Endothelial cell of umbilical vein (primary cell): ENCODE results near the gene NIPSNAP2. TPM values are rescaled to one million over a fixed set of nuclear protein-coding genes. Genes with fewer than 3 reads are reported as not detected.

Source experiments
- BruUV-seq: library from RNA; stranded (reverse); fragments of 400-500 nt; replicated peaks from 2 replicates; lab custom pipeline; 2021; lab: Mats Ljungman, UMichigan
- CTCF ChIA-PET: fragments of 300-600, 350-600 bp; sonication (Branson Sonifier 250); formaldehyde crosslinking; loops from one replicate; lab custom pipeline; 2021; ENCODE audit warnings: antibody characterized with exemption, inconsistent platforms; lab: Charles Lee
- POLR2A ChIA-PET: fragments of 300-600, 350-600 bp; sonication (Branson Sonifier 250); formaldehyde crosslinking; loops from one replicate; lab custom pipeline; 2021; ENCODE audit warnings: antibody characterized with exemption, inconsistent platforms; lab: Charles Lee
- DNase-seq: peaks from one replicate; pipeline ENCODE4 v3.0.0-alpha.2; 2011; ENCODE audit warnings: low read depth, low spot score
- FAIRE-seq: peaks from 2 replicates; lab custom pipeline; 2011; peaks lifted over from hg19 to GRCh38; lab: Jason Lieb, UNC
- H2AFZ ChIP-seq: 2 replicates; pipeline ENCODE4 v1.6.0; 2012; ENCODE audit warnings: low read depth, low read length, control low read depth, inconsistent platforms
- H3K27ac ChIP-seq: 2 replicates; pipeline ENCODE4 v1.5.1; 2011; ENCODE audit warnings: low read depth, mild to moderate bottlenecking, control low read depth, low read length, moderate library complexity; ENCODE audit not compliant: insufficient read depth
- H3K27me3 ChIP-seq, 2 experiments: 2 replicates each; pipeline versions ENCODE4 v1.6.0 to v1.6.1; 2011; ENCODE audit warnings: low read length in 2 of 2, mixed read lengths in 1 of 2; ENCODE audit not compliant: control insufficient read depth in 2 of 2, insufficient read depth in 2 of 2
- H3K36me3 ChIP-seq, 2 experiments: 2 replicates in 1 of 2; 3 replicates in 1 of 2; pipeline ENCODE4 v1.5.1; 2011; ENCODE audit warnings: low read length in 2 of 2, mild to moderate bottlenecking in 1 of 2, moderate library complexity in 1 of 2; ENCODE audit not compliant: control insufficient read depth in 2 of 2, insufficient read depth in 2 of 2; ENCODE audit errors: extremely low read depth in 1 of 2
- H3K4me1 ChIP-seq: 3 replicates; pipeline ENCODE4 v1.5.1; 2011; ENCODE audit warnings: mild to moderate bottlenecking, low read length; ENCODE audit not compliant: control insufficient read depth, insufficient read depth; ENCODE audit errors: extremely low read depth
- H3K4me2 ChIP-seq: 2 replicates; pipeline ENCODE4 v1.6.1; 2011; ENCODE audit warnings: low read length, control low read depth, mixed read lengths; ENCODE audit not compliant: insufficient read depth
- H3K4me3 ChIP-seq, 3 experiments: fragments of 200-600 bp in 1 of 3; sonication (generic), shearing (Covaris generic) in 1 of 3; replicated peaks in 1 of 3; 2 replicates each; pipeline ENCODE4 v1.5.1; 2011 to 2016; ENCODE audit warnings: control low read depth in 3 of 3, low read length in 3 of 3, mild to moderate bottlenecking in 2 of 3, inconsistent platforms in 1 of 3, low read depth in 1 of 3, moderate library complexity in 1 of 3; ENCODE audit not compliant: insufficient read depth in 1 of 3
- H3K79me2 ChIP-seq: 2 replicates; pipeline ENCODE4 v1.6.0; 2012; ENCODE audit warnings: low read length, inconsistent platforms; ENCODE audit not compliant: control insufficient read depth, insufficient read depth
- H3K9ac ChIP-seq: replicated peaks from 2 replicates; pipeline ENCODE3; 2011; ENCODE audit warnings: low read length, control low read depth; ENCODE audit not compliant: insufficient read depth; ENCODE audit errors: extremely low read depth
- H3K9me1 ChIP-seq: replicated peaks from 3 replicates; pipeline ENCODE4 v1.6.0; 2011; ENCODE audit warnings: mild to moderate bottlenecking, low read length; ENCODE audit not compliant: control insufficient read depth, insufficient read depth; ENCODE audit errors: extremely low read depth
- H3K9me3 ChIP-seq: replicated peaks from 2 replicates; pipeline ENCODE4 v1.5.1; 2012; ENCODE audit warnings: low read length, inconsistent platforms; ENCODE audit not compliant: control insufficient read depth, insufficient read depth
- H4K20me1 ChIP-seq: replicated peaks from 2 replicates; pipeline ENCODE3; 2011; ENCODE audit warnings: mild to moderate bottlenecking, low read length; ENCODE audit not compliant: control insufficient read depth, insufficient read depth; ENCODE audit errors: extremely low read depth
- EZH2 ChIP-seq: IDR thresholded peaks from 2 replicates; pipeline ENCODE4 v1.6.1; 2012; ENCODE audit warnings: borderline replicate concordance, low read depth, mild to moderate bottlenecking, moderate library complexity, low read length, inconsistent platforms; ENCODE audit not compliant: severe bottlenecking
- FOS ChIP-seq: IDR thresholded peaks from 2 replicates; pipeline ENCODE4 v1.6.1; 2011; ENCODE audit warnings: mild to moderate bottlenecking, low read length, moderate library complexity, borderline replicate concordance; ENCODE audit not compliant: insufficient read depth
- GATA2 ChIP-seq: IDR thresholded peaks from 2 replicates; pipeline ENCODE4 v1.7.0; 2011; ENCODE audit warnings: low read depth, mild to moderate bottlenecking, moderate library complexity, mixed read lengths, low read length; ENCODE audit not compliant: insufficient read length, insufficient read depth
- JUN ChIP-seq: IDR thresholded peaks from 2 replicates; pipeline ENCODE4 v1.6.1; 2011; ENCODE audit warnings: borderline replicate concordance, low read depth; ENCODE audit not compliant: insufficient read length, insufficient read depth
- POLR2AphosphoS5 ChIP-seq: IDR thresholded peaks from 2 replicates; pipeline ENCODE4 v1.6.1; 2012; ENCODE audit warnings: low read depth, mild to moderate bottlenecking, control low read depth, low read length, moderate library complexity; ENCODE audit not compliant: insufficient read depth
- dilution Hi-C: fragments of 300-500 bp; cut with MboI; formaldehyde crosslinking; loops from one replicate; pipeline ENCODE4 v1.15.0; 2019; ENCODE audit warnings: low sequenced_read_pairs; ENCODE audit not compliant: extremely low pct_ligation_motif_present
- intact Hi-C: fragments of 100-400 bp; cut with micrococcal nuclease; formaldehyde crosslinking; loops from one replicate; pipeline ENCODE4 v1.10.0; 2022
- polyA plus RNA-seq, 4 experiments: library from polyadenylated mRNA; depleted of rRNA in 3 of 4; stranded (reverse) in 3 of 4; unstranded in 1 of 4; fragments of >200 nt; gene quantifications; 2 replicates each; pipeline versions ENCODE4 v1.2.1 to v1.2.3, GENCODE V29; 2011 to 2012; ENCODE audit warnings: missing spikeins in 1 of 4
- total RNA-seq: library from RNA; stranded (reverse); gene quantifications from 2 replicates; pipeline ENCODE4 v1.2.3, GENCODE V29; 2021
- TF ChIP-seq, protein P1 (sequence below): IDR thresholded peaks from 2 replicates; pipeline ENCODE4 v1.6.1; 2011; ENCODE audit not compliant: insufficient read depth, insufficient read length
- TF ChIP-seq, protein P2 (sequence below), 2 donors: IDR thresholded peaks; 1 replicate in 1 of 2; 2 replicates in 1 of 2; pipeline ENCODE4 v1.5.1; 2011; ENCODE audit warnings: low read length in 2 of 2, mild to moderate bottlenecking in 2 of 2, moderate library complexity in 2 of 2, control low read depth in 1 of 2, inconsistent platforms in 1 of 2, low read depth in 1 of 2; ENCODE audit not compliant: insufficient read depth in 1 of 2; ENCODE audit errors: extremely low read depth in 1 of 2

The NIPSNAP2 gene
- total and polyA plus RNA-seq, 2 donors (not counting 3 experiments of a cell fraction or from before 2014, with no cell fraction given): 29.7 to 50.5 TPM

DNA sequence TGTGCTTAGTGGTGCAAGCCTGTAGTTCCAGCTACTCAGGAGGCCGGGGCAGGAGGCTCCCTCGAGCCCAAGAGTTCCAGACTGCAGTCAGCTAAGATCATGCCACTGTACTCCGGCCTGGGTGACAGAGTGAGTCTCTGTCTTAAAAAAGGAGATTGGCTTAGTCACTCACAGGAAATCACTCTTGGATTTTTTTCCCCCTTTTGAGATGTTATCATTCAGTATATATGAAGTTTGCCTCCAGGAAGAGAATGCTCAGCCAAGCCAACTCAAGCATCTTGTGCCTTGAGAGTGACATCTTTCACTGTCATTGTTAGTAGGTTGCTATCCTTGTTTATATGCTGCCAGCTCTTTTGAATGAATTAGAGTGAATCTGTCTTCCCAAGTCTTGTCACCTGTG, 28.0 kb downstream of the NIPSNAP2 start:
- FAIRE-seq: peak; percentile 83
- no peak overlapping the region for H3K9ac ChIP-seq
- peaks cover 0 to 13% of the 10 kb centered on the region in 2 experiments for H3K36me3 ChIP-seq
- H3K79me2 ChIP-seq: no peaks in the 10 kb centered on the region
- peak; percentile 85 for TF ChIP-seq GATA2
- peak; percentile 20 for TF ChIP-seq FOS
- TF ChIP-seq JUN: no peak
- H3K4me1 ChIP-seq: peaks cover 6% of the 10 kb centered on the region
- intact Hi-C loops (no loop called here), dilution Hi-C loops (no loop called here)
- CTCF ChIA-PET: no interaction called here
- no peaks in the 10 kb centered on the region for H4K20me1 ChIP-seq
- no peak overlapping the region for H2AFZ ChIP-seq
- no peaks in the 10 kb centered on the region for H3K9me1 ChIP-seq
- no peaks in the 10 kb centered on the region for H3K9me3 ChIP-seq
- H3K27me3 ChIP-seq: no peaks in the 10 kb centered on the region
- DNase-seq: peak; percentile 21
- no TSS peak for BruUV-seq
- no peak overlapping the region for H3K27ac ChIP-seq
- POLR2A ChIA-PET: no interaction called here
- no peak overlapping the region for H3K4me2 ChIP-seq
- no peak overlapping the region for H3K4me3 ChIP-seq

DNA sequence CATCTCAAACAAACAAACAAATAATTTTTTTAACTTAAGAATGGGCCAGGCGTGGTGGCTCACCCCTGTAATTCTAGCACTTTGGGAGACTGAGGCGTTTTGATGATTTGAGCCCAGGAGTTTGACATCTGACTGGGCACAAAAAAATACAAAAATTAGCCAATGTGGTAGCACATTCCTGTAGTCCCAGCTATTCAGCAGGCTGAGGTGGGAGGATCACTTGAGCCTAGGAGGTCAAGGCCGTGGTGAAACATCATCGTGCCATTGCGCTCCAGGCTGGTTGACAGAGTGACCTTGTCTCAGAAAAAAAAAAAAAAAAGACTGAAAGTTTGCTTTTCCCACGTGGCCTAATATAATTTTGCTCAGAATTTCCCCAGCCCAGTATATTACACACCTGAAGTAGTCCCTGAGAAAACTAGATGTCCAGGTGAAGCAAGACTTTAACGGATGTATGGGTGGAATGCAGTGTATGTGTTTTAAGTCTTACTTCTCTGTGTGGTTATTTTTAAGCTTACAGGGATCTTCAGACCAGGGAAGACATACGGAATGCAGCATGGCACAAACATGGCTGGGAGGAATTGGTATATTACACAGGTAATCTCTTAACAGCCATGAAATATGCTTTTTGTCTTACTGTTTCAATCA, 32.6 kb downstream of the NIPSNAP2 start:
- POLR2A ChIA-PET: no interaction called here
- no peak for FAIRE-seq
- H3K4me1 ChIP-seq: peaks cover 10% of the 10 kb centered on the region
- dilution Hi-C loops: no loop called here
- H3K4me2 ChIP-seq: no peak overlapping the region
- H3K27ac ChIP-seq: no peak overlapping the region
- no peaks in the 10 kb centered on the region for H3K79me2 ChIP-seq
- no peaks in the 10 kb centered on the region for H3K9me3 ChIP-seq
- no peak overlapping the region for H2AFZ ChIP-seq
- CTCF ChIA-PET: interaction anchor here (0.6 kb wide), 1 partner anchor 76 kb away, joined by 3 read pairs; no protein-coding TSS in a partner anchor
- no peaks in the 10 kb centered on the region for H3K27me3 ChIP-seq
- no peaks in the 10 kb centered on the region for H3K9me1 ChIP-seq
- intact Hi-C loops: no loop called here
- H3K9ac ChIP-seq: no peak overlapping the region
- DNase-seq: no peak
- H4K20me1 ChIP-seq: no peaks in the 10 kb centered on the region
- BruUV-seq: no TSS peak
- H3K4me3 ChIP-seq: no peak overlapping the region
- no peak for TF ChIP-seq FOS
- no peak for TF ChIP-seq EZH2
- TF ChIP-seq, protein P1, sequence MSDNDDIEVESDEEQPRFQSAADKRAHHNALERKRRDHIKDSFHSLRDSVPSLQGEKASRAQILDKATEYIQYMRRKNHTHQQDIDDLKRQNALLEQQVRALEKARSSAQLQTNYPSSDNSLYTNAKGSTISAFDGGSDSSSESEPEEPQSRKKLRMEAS: no peak
- TF ChIP-seq, protein P2, sequence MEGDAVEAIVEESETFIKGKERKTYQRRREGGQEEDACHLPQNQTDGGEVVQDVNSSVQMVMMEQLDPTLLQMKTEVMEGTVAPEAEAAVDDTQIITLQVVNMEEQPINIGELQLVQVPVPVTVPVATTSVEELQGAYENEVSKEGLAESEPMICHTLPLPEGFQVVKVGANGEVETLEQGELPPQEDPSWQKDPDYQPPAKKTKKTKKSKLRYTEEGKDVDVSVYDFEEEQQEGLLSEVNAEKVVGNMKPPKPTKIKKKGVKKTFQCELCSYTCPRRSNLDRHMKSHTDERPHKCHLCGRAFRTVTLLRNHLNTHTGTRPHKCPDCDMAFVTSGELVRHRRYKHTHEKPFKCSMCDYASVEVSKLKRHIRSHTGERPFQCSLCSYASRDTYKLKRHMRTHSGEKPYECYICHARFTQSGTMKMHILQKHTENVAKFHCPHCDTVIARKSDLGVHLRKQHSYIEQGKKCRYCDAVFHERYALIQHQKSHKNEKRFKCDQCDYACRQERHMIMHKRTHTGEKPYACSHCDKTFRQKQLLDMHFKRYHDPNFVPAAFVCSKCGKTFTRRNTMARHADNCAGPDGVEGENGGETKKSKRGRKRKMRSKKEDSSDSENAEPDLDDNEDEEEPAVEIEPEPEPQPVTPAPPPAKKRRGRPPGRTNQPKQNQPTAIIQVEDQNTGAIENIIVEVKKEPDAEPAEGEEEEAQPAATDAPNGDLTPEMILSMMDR (IDR thresholded peaks at IDR 0.05; ENCODE audit: extremely low read depth in 1 of 2, insufficient read depth in 1 of 2, low read depth in 1 of 2, low read length in 2 of 2): no peak
- no peak for TF ChIP-seq POLR2AphosphoS5
- TF ChIP-seq GATA2: no peak
- peaks cover 0 to 8% of the 10 kb centered on the region in 2 experiments for H3K36me3 ChIP-seq
